GM18505 (cell line): ENCODE measurements around the gene HEXA.

Experiments
- ATAC-seq: cut with Tn5 transposase; IDR thresholded peaks from one replicate; pipeline ENCODE4 v1.9.1; 2021; ENCODE audit not compliant: unreplicated experiment
- POLR2A ChIP-seq: IDR thresholded peaks from 4 replicates; pipeline ENCODE4 v1.6.1; 2011; ENCODE audit warnings: borderline replicate concordance; ENCODE audit not compliant: insufficient read depth, insufficient read length; ENCODE audit errors: extremely low read depth

HEXA gene

GRCh38 chr15:72361176-72361575, 14.6 kb downstream of the HEXA start:
- no peak for ATAC-seq

GRCh38 chr15:72358650-72359171, 17.1 kb downstream of the HEXA start:
- ATAC-seq = no peak
- TF ChIP-seq POLR2A = no peak

More at GRCh38 chr15:72361176-72361575, 14.6 kb downstream of the HEXA start:
- TF ChIP-seq POLR2A = no peak

DNA sequence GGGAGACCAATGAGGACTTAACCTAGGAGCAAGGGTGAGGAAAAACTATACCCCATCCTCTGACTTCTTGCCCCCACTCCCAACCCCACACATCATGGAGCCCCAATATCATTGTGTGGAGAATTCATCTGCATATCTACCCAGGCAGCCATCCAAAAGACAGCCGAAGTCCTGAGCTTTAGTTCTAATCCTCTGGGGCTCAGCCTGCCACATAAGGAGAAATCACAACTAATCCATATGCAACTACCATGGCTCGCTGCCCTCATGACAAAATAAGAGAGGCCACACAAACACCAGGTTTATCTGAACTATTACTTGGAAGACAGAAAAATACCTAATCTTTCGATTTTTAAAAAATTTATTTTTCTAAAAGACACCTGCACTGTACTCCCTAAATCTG, 17.7 kb downstream of the HEXA start:
- ATAC-seq = no peak
- no peak for TF ChIP-seq POLR2A

DNA sequence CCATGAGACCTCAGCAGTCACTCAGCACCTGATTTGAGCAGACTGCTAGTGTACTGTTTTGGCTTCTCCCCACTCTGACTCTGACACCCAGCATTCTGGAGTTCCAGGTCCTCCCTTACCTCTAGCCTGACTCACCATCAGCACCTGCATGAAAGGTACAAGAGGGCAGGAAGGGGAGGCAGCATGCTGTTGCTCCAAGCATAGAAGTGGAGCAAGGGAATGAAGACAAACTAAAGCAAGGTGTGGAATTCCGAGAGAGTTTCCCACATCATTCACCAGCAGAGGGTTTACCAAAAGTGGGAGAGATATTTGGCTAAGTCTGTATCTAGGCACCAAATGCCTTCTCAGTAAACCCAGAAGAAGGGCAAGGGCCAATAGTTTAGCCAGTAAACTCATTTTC, 21.3 kb downstream of the HEXA start:
- ATAC-seq = no peak
- no peak for TF ChIP-seq POLR2A

- ATAC-seq = no peak
- TF ChIP-seq POLR2A = no peak
Measured at GRCh38 chr15:72353266-72353665, 22.5 kb downstream of the HEXA start.

- no peak for TF ChIP-seq POLR2A
- ATAC-seq = no peak
Measured at GRCh38 chr15:72345806-72346205, 30.0 kb downstream of the HEXA start.

GRCh38 chr15:72345280-72345679, 30.5 kb downstream of the HEXA start:
- ATAC-seq = no peak
- no peak for TF ChIP-seq POLR2A

GRCh38 chr15:72344602-72345001, 31.2 kb downstream of the HEXA start:
- TF ChIP-seq POLR2A = no peak

GRCh38 chr15:72342385-72342784, 33.4 kb downstream of the HEXA start:
- ATAC-seq = no peak
- no peak for TF ChIP-seq POLR2A

More at GRCh38 chr15:72344602-72345001, 31.2 kb downstream of the HEXA start:
- no peak for ATAC-seq

GRCh38 chr15:72341361-72341760, 34.5 kb downstream of the HEXA start:
- no peak for TF ChIP-seq POLR2A
- no peak for ATAC-seq

GRCh38 chr15:72340366-72340765, 35.4 kb downstream of the HEXA start:
- no peak for TF ChIP-seq POLR2A
- no peak for ATAC-seq

GRCh38 chr15:72339777-72340177, 36.0 kb downstream of the HEXA start:
- no peak for TF ChIP-seq POLR2A

GRCh38 chr15:72338617-72339321, 37.0 kb downstream of the HEXA start:
- no peak for ATAC-seq
- TF ChIP-seq POLR2A = no peak

More at GRCh38 chr15:72339777-72340177, 36.0 kb downstream of the HEXA start:
- no peak for ATAC-seq

GRCh38 chr15:72338148-72338547, 37.7 kb downstream of the HEXA start:
- ATAC-seq = no peak
- TF ChIP-seq POLR2A = no peak

- ATAC-seq = no peak
- TF ChIP-seq POLR2A = no peak
Measured at GRCh38 chr15:72334842-72335241, 41.0 kb downstream of the HEXA start.

GRCh38 chr15:72331021-72331420, 44.8 kb downstream of the HEXA start:
- ATAC-seq = no peak
- TF ChIP-seq POLR2A = no peak

GRCh38 chr15:72323752-72324151, 52.1 kb downstream of the HEXA start:
- no peak for ATAC-seq
- no peak for TF ChIP-seq POLR2A
